GM18520 (cell line): ENCODE results near the gene CTXND2.

ENCODE experiments used
- ATAC-seq: cut with Tn5 transposase; IDR thresholded peaks from one replicate; pipeline ENCODE4 v1.9.1; 2021; ENCODE audit not compliant: unreplicated experiment

The CTXND2 gene

DNA sequence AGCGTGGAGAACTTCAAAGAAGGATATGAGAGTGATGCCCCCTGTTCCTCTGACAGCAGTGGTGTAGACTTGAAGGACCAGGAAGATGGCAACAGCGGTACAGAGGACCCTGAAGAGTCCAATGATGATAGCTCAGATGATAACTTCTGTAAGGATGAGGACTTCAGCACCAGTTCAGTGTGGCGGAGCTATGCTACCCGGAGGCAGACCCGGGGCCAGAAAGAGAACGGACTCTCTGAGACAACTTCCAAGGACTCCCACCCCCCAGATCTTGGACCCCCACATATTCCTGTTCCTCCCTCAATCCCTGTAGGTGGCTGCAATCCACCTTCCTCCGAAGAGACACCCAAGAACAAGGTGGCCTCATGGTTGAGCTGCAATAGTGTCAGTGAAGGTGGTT, 73.7 kb downstream of the CTXND2 start:
- no peak for ATAC-seq

DNA sequence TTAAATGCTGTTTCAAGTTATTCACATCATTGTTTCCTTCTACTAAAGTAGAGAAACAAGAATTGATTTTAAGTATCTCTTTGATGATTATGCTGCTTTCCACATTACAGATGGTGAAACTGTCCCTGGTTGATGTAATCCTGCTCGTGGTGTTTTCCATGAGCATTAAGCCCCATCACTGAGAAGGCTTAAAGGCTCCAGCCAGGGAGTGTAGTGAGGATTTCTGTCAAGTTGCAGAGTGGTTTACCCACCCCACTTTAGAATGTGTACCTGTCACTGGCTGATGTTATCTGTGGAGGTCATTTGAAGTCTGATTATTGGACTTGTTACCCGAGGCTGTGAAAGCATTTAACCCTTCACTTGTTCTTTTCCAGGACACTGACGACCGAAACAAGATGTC, 74.8 kb downstream of the CTXND2 start:
- no peak for ATAC-seq
